ENCODE measurements around the gene ADAM15.
A peak's percentile ranks its signal among the peaks of the same experiment; 100 is the strongest.

Gene ADAM15

DNA sequence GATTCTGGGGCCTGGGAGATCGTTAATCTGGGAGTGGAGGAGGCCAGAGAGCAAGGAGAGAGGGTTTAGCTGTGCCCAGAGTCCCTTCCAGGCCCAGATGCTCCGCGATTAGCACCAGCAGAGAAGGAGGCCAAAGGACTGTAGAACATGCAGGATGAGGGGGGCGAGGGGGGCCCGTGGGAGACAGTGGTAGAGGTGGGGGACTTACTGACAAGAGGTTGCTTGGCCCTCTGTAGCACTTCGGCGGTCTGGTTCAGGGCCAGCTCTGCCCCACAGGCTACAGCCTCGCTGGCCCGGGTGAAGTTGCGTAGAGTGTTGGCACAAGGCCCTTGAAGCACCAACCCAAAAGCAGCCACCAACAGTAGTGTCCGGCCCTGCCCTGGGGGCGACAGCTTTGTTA, 18.2 kb upstream of the ADAM15 start:
- DNase-seq = no peak

DNA sequence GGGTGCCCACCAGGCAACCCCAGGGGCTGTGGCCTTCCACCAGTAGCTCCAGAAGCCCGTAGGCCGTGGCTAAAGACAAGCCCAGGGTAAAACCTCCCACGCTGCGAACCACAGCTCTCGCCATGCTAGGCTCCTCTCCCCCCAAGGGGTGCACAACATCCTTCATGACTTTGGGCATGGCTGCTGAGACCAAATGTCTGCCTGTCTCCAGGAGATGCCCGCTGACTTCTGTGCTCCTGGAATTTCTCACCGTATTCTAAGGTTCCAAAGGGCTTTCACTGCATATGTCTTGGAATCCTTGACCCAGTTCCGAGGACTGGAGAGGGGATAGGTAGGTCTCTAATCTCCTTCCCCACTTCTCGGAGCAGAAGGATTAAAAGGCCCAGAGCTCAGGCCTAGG, 17.6 kb upstream of the ADAM15 start, which contains the start of the genes DCST1 and DCST2:
Gene DCST1, plus strand, starts transcription at position 301 of the 400 bp plus-strand sequence. CDS start 213 bp downstream, outside the sequence.
Gene DCST2, minus strand, starts transcription at position 258 of the 400 bp plus-strand sequence. Its CDS starts 80 bp downstream, at position 178.
- no peak for DNase-seq

DNA sequence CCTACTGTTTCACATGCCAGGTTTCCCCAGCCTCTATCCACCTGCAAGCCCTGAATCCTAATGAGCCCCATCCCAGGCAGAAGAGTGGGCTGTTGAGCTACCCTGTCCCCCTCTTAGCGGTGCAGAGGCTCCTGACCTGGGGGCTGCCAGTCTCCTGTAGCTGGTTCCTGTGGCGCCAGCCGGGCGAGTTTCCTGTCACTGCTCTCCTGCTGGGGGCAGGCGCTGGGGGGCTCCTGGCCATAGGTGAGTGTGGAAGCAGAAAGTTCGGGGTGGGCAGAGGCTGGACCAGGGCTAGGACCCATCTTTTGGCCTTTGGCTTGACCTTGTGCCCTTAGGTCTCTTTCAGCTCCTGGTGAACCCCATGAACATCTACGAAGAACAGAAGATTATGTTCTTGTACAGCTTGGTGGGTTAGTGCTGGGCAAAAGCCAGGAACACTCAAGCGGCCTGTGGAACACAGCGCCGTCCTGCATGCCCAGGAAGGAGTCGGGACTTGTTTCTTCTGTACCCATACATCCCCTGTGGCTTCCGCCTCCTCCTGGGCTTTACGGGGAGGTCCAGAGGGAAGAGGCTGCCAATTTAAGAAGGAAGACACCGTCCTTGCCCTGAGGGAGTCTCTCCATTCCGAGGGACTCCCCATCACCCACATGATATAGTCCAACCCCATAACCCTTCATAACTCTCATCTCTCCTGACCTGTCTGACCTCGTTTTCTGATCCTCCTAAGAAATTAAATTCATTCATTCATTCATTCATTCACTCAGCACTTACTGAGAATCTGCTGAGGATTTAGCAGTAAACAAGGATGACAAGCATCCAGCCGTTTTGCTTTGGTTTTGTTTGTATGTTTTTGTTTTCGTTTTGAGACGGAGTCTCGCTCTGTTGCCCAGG, 16.6 kb upstream of the ADAM15 start:
- no peak for DNase-seq

DNA sequence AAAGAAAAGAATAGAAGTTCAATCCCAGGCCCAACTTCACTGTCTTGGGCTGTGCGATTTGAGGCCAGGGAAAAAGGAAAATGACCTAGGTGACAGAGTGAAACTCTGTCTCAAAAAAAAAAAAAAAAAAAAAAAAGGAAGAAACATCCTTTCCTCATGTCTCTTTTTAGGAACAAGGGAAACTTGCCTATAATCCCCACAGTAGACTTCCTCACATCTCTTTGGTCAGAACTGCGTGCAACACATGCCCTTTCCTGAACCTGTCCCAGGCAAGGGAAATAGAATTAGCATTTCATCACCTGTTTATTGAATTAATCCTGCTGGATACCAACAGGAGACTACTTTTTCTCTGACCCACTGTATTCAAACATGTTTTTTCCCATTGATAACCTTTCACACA, 15.2 kb upstream of the ADAM15 start:
- peak; percentile 81 for DNase-seq

DNA sequence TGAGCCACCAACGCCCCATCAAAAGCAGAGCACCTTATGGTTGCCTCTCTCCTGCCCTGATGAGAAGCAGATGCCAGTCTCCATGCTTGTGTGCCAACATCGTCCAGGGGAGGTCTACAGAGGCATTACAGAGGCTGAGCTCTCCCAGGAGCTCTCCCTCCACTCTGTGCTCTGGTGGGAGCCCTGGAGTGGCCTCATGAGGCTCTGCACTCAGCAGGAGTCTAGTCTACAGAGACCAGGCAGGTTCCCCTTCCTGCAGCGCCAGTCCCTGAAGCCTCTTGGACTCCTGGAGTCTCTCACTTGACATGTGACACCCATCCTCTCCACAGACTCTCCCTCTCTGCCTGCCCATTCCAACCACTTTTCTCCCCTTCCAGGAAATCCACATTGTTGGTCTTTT, 14.1 kb upstream of the ADAM15 start:
- DNase-seq = no peak

DNA sequence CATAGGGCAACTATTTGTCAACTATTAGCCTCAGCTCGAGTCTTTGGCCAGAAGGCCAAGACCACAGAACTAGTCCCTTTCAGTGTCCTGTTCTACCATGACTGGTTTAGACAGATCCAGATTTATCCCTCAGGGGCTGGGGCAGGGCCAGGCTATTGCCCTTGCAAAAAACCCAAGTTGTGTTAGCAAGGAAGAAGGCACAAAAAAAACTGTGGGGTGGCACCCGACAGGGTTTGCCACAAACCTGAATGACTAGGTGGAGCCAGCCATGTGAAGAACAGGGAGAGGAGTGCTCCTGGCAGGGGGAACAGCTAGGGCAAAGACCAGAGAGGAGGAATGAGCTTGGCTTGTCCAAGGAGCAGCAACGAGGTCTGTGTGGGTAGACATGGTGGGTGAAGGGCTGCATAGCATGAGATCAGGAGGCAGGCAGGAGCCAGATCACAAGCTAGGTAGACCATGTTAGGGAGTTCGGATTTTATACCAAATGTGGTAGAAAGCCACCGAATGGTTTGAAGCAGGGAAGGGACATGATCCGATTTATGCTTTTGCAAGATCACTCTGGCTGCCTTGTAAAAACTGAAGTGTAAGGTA, 13.2 kb upstream of the ADAM15 start:
- no peak for DNase-seq

DNA sequence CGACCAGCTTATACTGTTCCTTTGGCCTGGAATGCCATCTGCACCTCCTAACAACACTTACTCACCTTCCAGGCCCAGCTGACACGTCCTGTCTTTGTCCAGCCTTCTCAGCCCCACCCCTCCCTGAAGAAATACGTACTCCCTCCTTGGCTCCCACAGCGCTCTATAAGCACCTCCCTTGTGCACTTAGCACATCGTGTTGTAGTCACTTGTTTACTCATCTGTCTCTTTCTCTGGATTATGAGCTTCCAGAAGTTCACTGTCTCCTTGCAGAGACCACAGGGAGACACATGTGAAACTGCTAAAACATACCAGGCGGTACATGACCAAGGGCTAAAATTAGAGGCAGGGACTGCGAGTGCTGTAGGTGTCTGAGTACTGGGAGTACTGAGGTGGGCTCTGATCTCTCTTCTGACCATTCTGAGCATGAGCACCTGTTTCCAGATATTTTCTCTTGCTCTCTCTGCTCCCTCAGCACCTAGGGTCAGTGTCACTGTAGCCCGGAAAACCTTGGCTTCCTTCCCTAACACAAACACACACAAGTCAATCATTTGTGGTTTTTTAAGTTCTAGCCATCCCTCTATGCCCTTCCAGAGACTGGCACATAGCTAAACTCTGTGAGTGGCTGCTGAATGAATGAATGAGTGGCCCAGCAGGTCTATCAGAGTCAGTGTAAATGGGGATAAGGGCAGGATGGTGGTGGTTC, 12.4 kb upstream of the ADAM15 start:
- peak; percentile 23 for DNase-seq

DNA sequence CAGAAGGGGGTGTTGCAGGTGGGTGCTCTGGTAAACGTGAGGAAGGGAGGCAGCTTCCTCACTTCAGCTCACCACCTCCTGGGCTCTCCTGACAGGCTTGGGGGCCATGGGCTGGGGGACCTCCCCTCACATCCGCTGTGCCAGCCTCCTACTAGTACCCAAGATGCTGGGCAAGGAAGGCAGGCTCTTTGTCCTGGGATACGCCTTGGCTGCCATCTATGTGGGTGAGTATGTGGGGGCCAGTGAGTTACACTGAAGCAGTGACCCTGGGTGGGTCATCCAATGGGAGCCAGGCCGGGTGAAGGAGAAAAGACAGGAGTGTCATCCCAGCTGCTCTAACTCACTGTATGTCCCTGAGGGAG, 11.8 kb upstream of the ADAM15 start:
- DNase-seq = no peak

DNA sequence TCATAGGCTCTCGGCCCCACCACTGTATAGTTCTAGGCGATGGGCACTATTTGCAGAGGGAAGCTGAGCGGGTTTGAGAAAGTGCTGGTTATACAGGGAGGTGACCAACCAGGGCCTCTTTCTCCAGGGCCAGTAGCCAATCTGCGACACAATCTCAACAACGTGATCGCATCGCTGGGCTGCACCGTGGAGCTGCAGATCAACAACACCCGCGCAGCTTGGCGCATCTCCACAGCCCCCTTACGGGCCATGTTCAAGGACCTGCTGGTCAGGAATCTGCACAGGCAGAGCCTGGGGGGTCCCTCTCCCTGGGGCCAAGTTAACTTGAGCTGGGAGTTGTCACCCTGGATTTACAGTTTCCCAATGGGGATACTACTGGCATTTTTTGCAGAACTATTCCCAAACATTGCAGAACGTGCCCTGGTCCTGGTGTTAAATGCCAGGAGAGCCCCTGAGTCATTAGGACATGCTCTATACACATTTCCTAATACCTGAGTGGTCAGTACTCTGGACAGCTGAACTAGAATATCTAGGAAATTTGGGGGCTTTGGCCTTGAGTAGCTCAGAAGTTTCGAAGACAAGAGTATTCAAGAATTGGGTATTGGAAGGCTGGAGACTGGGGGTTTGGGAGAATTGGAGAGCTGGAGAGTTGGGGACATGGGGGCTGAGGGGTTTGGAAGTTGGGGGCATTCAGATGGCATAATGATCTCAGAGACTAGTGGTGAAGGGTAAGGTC, 10.6 kb upstream of the ADAM15 start:
- no peak for DNase-seq

DNA sequence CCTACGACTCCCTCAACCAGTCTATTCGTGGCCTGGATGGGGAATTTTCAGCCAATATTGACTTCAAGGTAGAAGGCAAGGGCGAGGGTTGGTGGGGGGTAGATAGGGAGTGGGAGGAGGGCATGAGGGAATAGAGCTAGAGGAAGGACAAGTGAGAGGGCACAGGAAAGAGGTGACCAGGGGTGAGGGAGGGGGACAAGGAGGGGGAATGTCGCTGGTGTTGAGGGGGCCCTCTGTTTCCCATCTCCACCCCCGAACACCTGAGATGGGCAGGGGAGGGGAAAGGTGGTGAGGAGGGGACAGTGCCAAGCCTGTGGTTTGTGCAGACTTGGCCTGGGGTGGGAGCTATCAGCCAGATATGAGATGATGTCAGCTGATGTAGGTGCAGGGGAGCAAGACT, 8.3 kb upstream of the ADAM15 start:
- DNase-seq = no peak

DNA sequence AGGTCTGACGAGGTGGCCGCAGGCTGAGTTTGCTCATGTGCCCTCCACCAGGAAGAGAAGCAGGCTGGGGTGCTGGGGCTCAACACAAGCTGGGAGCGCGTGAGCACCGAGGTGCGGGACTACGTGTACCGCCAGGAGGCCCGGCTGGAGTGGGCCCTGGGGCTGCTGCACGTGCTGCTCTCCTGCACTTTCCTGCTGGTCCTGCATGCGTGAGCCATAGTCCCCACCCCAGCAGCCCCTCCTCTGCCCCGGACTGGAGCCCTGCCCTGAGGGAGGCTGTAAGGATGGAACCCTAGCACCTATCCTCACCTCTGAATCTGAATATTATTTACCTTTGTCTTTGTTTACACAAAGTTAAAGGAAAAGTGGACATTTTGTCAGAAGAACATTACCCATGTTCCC, 7.8 kb upstream of the ADAM15 start:
- no peak for DNase-seq

DNA sequence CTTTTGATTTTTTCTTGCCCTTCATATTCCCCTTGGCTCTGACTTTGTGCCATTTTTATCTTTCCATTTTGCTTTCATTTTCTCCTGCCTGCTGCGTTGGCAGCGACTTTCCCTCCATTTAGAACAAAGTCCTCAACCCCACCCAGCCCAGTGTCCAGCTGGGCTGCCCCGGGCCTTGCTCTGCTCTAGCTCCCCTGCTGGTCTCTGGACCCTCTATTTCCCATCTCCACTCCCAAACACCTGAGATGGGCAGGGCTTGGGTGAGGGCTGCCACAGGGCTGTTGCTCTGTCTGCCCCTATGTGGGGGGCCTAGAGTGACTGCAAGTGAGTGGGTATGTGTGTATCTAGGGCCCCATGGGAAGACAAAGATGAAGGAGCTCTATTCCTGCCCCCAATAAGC, 7.3 kb upstream of the ADAM15 start:
- DNase-seq = no peak

DNA sequence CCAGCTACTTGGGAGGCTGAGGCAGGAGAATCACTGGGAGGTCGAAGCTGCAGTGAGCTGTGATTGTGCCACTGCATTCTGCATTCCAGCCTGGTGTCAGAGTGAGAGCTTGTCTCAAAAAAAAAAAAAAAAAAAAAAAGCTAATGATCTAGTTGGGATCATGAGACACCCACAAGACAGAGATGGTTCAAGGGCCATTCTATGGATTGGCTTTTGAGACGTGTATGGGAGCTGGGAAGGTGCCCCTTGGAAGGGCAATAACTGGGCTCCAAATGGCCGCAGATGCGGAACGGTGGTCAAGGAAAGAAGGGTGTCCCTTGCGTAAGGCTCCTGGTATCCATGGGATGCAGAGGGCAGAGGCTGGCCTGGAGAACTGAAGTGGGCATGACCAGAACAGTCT, 6.8 kb upstream of the ADAM15 start:
- DNase-seq = no peak

DNA sequence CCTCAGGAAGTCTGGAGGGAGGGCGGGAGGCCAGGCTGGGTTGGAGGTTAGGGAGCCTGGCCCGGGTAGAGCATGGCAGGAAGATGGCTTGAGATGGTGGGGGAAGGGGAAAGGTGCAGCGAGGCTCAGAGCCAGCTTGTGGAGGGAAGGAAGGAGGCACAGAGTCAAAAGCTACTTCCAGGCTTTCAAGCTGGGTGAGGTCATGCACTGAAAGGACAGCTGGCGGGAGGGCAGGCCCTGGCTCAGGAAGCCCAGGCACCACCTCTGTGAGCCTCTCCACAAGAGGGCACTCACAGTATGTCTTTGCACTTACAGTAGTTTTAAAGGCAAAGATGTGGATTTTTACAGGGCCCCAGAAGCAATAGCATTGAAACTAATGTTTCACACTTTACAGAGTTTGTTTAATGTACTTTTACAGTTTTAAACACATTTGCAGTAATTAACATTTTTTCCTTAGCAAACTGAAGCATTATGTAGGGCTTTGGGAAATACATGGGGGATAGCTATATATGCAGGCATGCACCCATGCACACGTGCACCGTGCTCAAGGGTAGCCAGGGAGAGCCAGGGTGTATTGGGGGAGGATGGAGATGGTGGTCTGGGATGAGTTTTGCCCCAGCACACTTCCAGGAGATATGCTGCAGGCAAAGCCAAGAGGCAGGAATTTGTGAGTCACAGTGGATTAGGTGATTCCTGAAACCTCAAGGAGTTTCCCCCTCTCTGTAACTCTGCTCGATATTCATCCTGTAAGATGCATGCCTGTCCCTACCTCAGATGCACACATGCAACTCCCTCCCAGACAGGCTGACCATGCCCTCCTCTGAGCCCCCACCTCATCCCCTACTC, 6.1 kb upstream of the ADAM15 start:
- DNase-seq = peak; percentile 91

DNA sequence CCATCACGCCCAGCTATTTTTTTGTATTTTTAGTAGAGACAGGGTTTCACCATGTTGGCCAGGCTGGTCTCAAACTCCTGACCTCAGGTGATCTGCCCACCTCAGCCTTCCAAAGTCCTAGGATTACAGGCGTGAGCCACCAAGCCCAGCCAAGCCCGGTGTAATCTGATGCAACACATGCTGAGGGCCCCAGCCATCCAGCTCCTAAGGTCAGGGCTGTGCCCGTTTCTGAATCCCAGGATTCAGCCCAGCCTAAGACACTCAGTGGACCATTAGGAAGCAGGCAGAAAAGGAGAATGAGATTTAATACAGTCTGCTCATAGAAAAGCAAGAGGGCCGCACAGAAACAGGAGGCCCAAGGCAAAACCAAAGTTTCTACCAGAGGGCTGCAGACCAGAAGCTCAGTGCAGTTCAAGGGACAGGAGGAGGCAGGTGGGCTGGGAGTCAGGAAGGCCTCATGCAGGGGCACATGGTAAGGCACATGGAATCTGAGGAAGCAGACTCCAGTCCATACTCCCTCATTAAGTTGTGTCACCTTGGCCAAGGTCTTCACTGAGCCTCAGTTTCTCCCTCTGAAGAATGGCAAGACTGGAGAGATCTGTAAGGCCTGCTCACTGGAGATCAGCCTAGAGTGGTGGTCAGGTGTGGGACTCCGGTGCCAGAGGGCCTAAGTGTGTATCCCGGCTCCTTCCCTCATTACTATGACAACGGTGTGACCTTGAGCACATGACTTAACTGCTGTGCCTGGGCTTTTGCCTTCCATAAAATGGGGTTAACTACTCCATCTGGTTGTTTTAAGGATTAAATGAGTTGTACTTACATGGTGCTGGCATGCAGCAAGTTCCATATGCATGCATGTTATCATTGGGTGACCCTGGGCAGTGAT, 2.4 kb upstream of the ADAM15 start:
- DNase-seq = no peak

DNA sequence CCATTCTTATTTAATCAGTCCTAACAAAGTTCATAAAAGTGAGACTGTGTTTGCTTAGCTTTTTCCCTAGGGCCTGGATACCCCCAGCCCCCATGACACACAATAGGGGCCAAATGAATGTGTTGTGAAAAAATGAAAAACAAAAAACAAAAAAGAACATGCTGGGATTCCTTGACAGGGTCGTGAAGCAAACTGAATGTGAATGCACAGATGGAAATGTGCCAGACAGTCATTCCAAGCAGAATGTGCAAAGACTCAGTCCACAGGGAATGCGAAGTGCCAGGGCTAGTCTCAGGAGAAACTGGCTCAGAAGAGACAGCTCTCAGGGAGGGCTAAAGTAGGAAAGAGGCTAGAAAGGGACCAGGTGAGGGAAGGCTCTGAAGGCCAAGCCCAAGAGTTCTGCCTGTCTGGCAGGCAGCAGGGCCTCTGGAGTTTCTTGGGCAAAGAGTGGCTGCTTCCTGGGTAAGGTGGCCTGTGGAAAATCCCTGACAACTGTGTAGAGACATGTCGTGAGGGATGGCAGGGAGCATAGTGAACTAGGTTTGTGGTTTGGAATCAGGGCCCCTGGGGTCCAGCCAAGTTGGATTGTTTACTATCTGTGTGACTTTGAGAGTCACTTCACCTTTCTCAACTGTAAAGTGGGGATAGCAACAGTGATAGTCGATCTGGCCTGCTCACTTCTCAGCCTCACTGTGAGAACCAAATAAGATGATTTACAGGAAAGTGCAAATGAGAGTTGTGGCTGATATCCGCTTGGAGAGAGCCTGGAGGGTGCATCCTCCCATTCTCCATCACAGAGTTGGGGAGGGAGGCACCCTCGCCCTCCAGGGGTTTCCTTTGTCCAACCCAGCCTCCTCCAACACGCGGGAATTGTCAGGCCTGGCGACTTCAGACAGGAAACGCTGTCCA, 1.2 kb upstream of the ADAM15 start:
- DNase-seq = no peak

DNA sequence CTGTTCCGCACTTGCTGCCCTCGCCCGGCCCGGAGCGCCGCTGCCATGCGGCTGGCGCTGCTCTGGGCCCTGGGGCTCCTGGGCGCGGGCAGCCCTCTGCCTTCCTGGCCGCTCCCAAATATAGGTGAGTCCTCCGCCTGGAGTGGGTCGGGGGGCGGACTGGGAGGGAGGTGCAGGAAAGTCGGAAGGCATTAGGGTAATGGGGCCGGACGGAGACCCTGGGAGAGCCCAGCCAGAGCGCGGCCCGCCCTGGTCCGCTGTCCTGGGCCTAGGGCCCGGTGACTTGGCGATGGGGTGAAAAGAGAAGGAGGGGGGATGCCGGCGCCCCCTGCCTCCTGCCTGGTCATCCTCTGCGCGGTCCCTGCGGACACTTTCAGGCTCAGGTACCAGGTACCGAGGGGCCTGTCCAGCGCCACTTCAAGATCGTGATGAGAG, 243 bp downstream of the ADAM15 start:
- DNase-seq = no peak

DNA sequence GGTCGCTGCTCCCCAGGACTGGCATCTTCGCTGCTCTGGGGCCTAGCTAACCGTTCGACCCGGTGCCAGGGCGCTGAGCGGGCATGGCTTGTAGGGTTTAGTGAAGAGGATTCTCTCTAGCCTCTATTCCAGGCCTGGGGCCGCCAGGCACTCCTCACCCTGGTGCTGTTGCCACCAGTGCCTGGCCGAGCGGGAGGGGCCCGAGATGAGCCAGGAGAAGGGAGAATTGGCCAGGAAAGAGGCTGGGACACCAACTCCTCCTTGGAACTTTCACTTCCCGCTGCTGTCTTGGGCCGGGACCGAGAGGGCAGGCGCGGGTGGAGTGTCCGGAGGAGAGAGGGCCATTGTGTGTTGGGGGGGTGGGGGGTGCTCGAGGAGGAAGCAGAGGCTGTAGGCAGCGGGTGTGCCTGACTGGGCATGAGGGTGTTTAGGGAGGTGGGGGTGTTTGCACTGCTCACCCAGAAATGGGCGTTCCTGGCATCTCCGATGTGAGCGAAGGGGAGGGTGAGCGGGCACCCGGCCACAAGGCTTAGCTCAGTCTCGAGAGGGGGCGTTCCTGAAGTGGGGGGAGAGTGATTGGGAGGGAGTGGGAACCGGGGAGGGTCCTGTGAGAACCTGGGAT, 772 bp downstream of the ADAM15 start:
- DNase-seq = peak; percentile 44

All from inflammatory macrophage treated with lipopolysaccharide for 4 hours (primary cell).